SK-N-SH treated with all-trans-retinoic acid at 6 μM for 48 hours (cell line): ENCODE measurements around the gene ZNF69.

Experiments
- ZFP3 ChIP-seq: fragments of 250-450 bp; sonication (Bioruptor Pico); IDR thresholded peaks from 2 replicates; pipeline ENCODE4 v1.5.0; 2020; ENCODE audit warnings: mild to moderate bottlenecking, moderate library complexity
- ZFP30 ChIP-seq: fragments of 450-650 bp; formaldehyde crosslinking; IDR thresholded peaks from 2 replicates; pipeline ENCODE4 v1.5.0; 2022; ENCODE audit warnings: mild to moderate bottlenecking, moderate library complexity
- ZNF8 ChIP-seq: fragments of 450-650 bp; formaldehyde crosslinking; IDR thresholded peaks from 2 replicates; pipeline ENCODE4 v1.5.0; 2020; ENCODE audit warnings: mild to moderate bottlenecking, moderate library complexity
- TF ChIP-seq, protein P1 (sequence below): fragments of 250-450 bp; sonication (Bioruptor Pico); IDR thresholded peaks from 2 replicates; pipeline ENCODE4 v1.8.0; 2020; ENCODE audit warnings: mild to moderate bottlenecking, moderate library complexity, borderline replicate concordance

DNA sequence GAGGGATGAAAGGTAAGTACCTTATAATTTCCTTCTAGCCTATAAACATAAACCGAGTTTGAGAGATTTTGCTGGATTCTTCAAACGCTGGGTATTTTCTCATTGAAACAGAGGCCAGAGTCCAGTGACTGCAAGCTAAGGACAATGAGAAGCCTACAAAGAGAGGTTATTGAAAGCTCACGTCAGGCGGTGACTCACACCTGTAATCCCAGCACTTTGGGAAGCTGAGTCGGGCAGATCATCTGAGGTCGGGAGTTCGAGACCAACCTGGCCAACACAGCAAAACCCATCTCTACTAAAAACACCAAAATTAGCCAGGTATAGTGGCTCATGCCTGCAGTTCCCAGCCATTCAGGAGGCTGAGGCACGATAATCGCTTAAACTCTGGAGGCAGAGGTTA lies 15.0 kb upstream of the ZNF69 start:
- no peak for TF ChIP-seq ZFP3 (CRISPR knock-in tag)
- no peak for TF ChIP-seq ZFP30 (CRISPR knock-in tag)
- TF ChIP-seq, protein P1, sequence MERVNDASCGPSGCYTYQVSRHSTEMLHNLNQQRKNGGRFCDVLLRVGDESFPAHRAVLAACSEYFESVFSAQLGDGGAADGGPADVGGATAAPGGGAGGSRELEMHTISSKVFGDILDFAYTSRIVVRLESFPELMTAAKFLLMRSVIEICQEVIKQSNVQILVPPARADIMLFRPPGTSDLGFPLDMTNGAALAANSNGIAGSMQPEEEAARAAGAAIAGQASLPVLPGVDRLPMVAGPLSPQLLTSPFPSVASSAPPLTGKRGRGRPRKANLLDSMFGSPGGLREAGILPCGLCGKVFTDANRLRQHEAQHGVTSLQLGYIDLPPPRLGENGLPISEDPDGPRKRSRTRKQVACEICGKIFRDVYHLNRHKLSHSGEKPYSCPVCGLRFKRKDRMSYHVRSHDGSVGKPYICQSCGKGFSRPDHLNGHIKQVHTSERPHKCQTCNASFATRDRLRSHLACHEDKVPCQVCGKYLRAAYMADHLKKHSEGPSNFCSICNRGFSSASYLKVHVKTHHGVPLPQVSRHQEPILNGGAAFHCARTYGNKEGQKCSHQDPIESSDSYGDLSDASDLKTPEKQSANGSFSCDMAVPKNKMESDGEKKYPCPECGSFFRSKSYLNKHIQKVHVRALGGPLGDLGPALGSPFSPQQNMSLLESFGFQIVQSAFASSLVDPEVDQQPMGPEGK (CRISPR knock-in tag): no peak
- no peak for TF ChIP-seq ZNF8 (CRISPR knock-in tag)
